ENCODE measurements around the gene PNPLA5. TPM values are rescaled to one million over a fixed set of nuclear protein-coding genes. Genes with fewer than 3 reads are reported as not detected.

Gene PNPLA5
- total and polyA plus RNA-seq, 8 donors: not detected

GRCh38 chr22:43879901-43880540 lies 11.8 kb downstream of the PNPLA5 start:
- no peak overlapping the region for H3K27ac ChIP-seq
- H3K27me3 ChIP-seq: no peaks in the 10 kb centered on the region
- TF ChIP-seq CTCF (IDR thresholded peaks at IDR 0.05): no peak
- WGBS, 2 donors: 77 to 78% methylated on average over 14 of the region's 14 CpGs
- H3K36me3 ChIP-seq: no peaks in the 10 kb centered on the region
- H3K4me1 ChIP-seq: no peaks in the 10 kb centered on the region
- intact Hi-C loops (cut with DNase I): no loop called here
- H3K9me3 ChIP-seq: no peaks in the 10 kb centered on the region
- peak in 1 of 6 donors; percentile 49 for DNase-seq
- no peak for FAIRE-seq
- no peak overlapping the region for H3K4me3 ChIP-seq
- no peak for ATAC-seq

- 60 to 70% methylated on average over 12 of the region's 12 CpGs for WGBS, 2 donors
- TF ChIP-seq CTCF (IDR thresholded peaks at IDR 0.05): no peak
- Histone ChIP-seq H3K9me3 (no peaks in the 10 kb centered on the region), H3K4me1 (no peaks in the 10 kb centered on the region), H3K36me3 (no peaks in the 10 kb centered on the region), H3K4me3 (no peak overlapping the region), H3K27ac (no peak overlapping the region), H3K27me3 (no peaks in the 10 kb centered on the region)
- FAIRE-seq (no peak), ATAC-seq (no peak), DNase-seq (peak in 1 of 6 donors; percentile 23)
- intact Hi-C loops (cut with DNase I): no loop called here
Observed at GRCh38 chr22:43878831-43879550, 12.8 kb downstream of the PNPLA5 start.

GRCh38 chr22:43878079-43878795 lies 13.6 kb downstream of the PNPLA5 start:
- no peak for DNase-seq
- 39 to 46% methylated on average over 12 of the region's 12 CpGs for WGBS, 2 donors
- no peak overlapping the region for H3K27ac ChIP-seq

GRCh38 chr22:43876866-43877509 lies 14.8 kb downstream of the PNPLA5 start:
- Histone ChIP-seq H3K27me3 (no peaks in the 10 kb centered on the region), H3K9me3 (no peaks in the 10 kb centered on the region), H3K4me1 (no peaks in the 10 kb centered on the region), H3K36me3 (no peaks in the 10 kb centered on the region), H3K27ac (no peak overlapping the region), H3K4me3 (no peak overlapping the region)
- intact Hi-C loops (cut with DNase I): no loop called here
- FAIRE-seq: no peak
- ATAC-seq: no peak
- 53 to 63% methylated on average over 5 of the region's 5 CpGs for WGBS, 2 donors
- peak in 1 of 6 donors; percentile 44 for DNase-seq
- TF ChIP-seq CTCF (IDR thresholded peaks at IDR 0.05): no peak

More at GRCh38 chr22:43878079-43878795, 13.6 kb downstream of the PNPLA5 start:
- Histone ChIP-seq H3K9me3 (no peaks in the 10 kb centered on the region), H3K4me1 (no peaks in the 10 kb centered on the region), H3K4me3 (no peak overlapping the region), H3K27me3 (no peaks in the 10 kb centered on the region), H3K36me3 (no peaks in the 10 kb centered on the region)
- ATAC-seq (no peak), FAIRE-seq (no peak)
- intact Hi-C loops (cut with DNase I): no loop called here
- no peak for TF ChIP-seq CTCF (IDR thresholded peaks at IDR 0.05)

Data from pancreas (tissue), 10 donors.